Measurements from ENCODE around the gene CEP128.

- TF ChIP-seq ZNF274 (IDR thresholded peaks at IDR 0.05; ENCODE audit: low read depth, low read length) (no peak), YY1 (IDR thresholded peaks at IDR 0.05; ENCODE audit: insufficient read depth, insufficient read length) (no peak), SUZ12 (IDR thresholded peaks at IDR 0.05; ENCODE audit: extremely low read depth, insufficient read depth, insufficient read length) (no peak)
Observed at GRCh38 chr14:80867091-80867490, 74.4 kb downstream of the CEP128 start.
